ENCODE data around the gene TMEM184A.

Gene TMEM184A

GRCh38 chr7:1539882-1540775, 15.9 kb downstream of the TMEM184A start:
- Histone ChIP-seq H3K4me3 (ENCODE audit: insufficient read depth, low read depth, low read length, poor library complexity, severe bottlenecking) (no peak overlapping the region), H3K9me3 (ENCODE audit: control insufficient read depth, low read length) (no peaks in the 10 kb centered on the region), H3K36me3 (ENCODE audit: control insufficient read depth, insufficient read depth, low read length) (peaks cover 46% of the 10 kb centered on the region), H3K27me3 (replicated peaks; ENCODE audit: control insufficient read depth, insufficient read depth, low read length, poor library complexity, severe bottlenecking) (no peaks in the 10 kb centered on the region), H3K27ac (ENCODE audit: insufficient read depth, low read length, poor library complexity, severe bottlenecking) (no peak overlapping the region), H3K4me1 (ENCODE audit: control insufficient read depth, insufficient read depth, low read length, poor library complexity, severe bottlenecking) (no peaks in the 10 kb centered on the region)
- no peak for DNase-seq

- H3K36me3 ChIP-seq (ENCODE audit: control insufficient read depth, insufficient read depth, low read length), result peaks cover 46% of the 10 kb centered on the region
These were observed 16.7 kb downstream of the TMEM184A start for GRCh38 chr7:1539181-1539881.

GRCh38 chr7:1538544-1539180, 17.3 kb downstream of the TMEM184A start:
- H3K36me3 ChIP-seq (ENCODE audit: control insufficient read depth, insufficient read depth, low read length), result peaks cover 46% of the 10 kb centered on the region
- H3K27me3 ChIP-seq (replicated peaks; ENCODE audit: control insufficient read depth, insufficient read depth, low read length, poor library complexity, severe bottlenecking), result no peaks in the 10 kb centered on the region
- no peak for DNase-seq
- H3K9me3 ChIP-seq (ENCODE audit: control insufficient read depth, low read length), result no peaks in the 10 kb centered on the region
- H3K4me3 ChIP-seq (ENCODE audit: insufficient read depth, low read depth, low read length, poor library complexity, severe bottlenecking), result no peak overlapping the region
- H3K27ac ChIP-seq (ENCODE audit: insufficient read depth, low read length, poor library complexity, severe bottlenecking), result no peak overlapping the region
- peaks cover 5% of the 10 kb centered on the region for H3K4me1 ChIP-seq (ENCODE audit: control insufficient read depth, insufficient read depth, low read length, poor library complexity, severe bottlenecking)

More at GRCh38 chr7:1539181-1539881, 16.7 kb downstream of the TMEM184A start:
- no peaks in the 10 kb centered on the region for H3K27me3 ChIP-seq (replicated peaks; ENCODE audit: control insufficient read depth, insufficient read depth, low read length, poor library complexity, severe bottlenecking)
- H3K9me3 ChIP-seq (ENCODE audit: control insufficient read depth, low read length), result no peaks in the 10 kb centered on the region
- no peak overlapping the region for H3K4me3 ChIP-seq (ENCODE audit: insufficient read depth, low read depth, low read length, poor library complexity, severe bottlenecking)
- H3K27ac ChIP-seq (ENCODE audit: insufficient read depth, low read length, poor library complexity, severe bottlenecking), result no peak overlapping the region
- H3K4me1 ChIP-seq (ENCODE audit: control insufficient read depth, insufficient read depth, low read length, poor library complexity, severe bottlenecking), result no peaks in the 10 kb centered on the region
- no peak for DNase-seq

GRCh38 chr7:1537535-1538412, 18.2 kb downstream of the TMEM184A start:
- peaks cover 46% of the 10 kb centered on the region for H3K36me3 ChIP-seq (ENCODE audit: control insufficient read depth, insufficient read depth, low read length)
- H3K4me3 ChIP-seq (ENCODE audit: insufficient read depth, low read depth, low read length, poor library complexity, severe bottlenecking), result no peak overlapping the region
- no peak overlapping the region for H3K27ac ChIP-seq (ENCODE audit: insufficient read depth, low read length, poor library complexity, severe bottlenecking)
- no peak for DNase-seq
- H3K9me3 ChIP-seq (ENCODE audit: control insufficient read depth, low read length), result no peaks in the 10 kb centered on the region
- peaks cover 14% of the 10 kb centered on the region for H3K4me1 ChIP-seq (ENCODE audit: control insufficient read depth, insufficient read depth, low read length, poor library complexity, severe bottlenecking)
- no peaks in the 10 kb centered on the region for H3K27me3 ChIP-seq (replicated peaks; ENCODE audit: control insufficient read depth, insufficient read depth, low read length, poor library complexity, severe bottlenecking)

- no peak for DNase-seq
- no peak overlapping the region for H3K4me3 ChIP-seq (ENCODE audit: insufficient read depth, low read depth, low read length, poor library complexity, severe bottlenecking)
- H3K36me3 ChIP-seq (ENCODE audit: control insufficient read depth, insufficient read depth, low read length), result peaks cover 46% of the 10 kb centered on the region
- H3K4me1 ChIP-seq (ENCODE audit: control insufficient read depth, insufficient read depth, low read length, poor library complexity, severe bottlenecking), result peaks cover 20% of the 10 kb centered on the region
- no peaks in the 10 kb centered on the region for H3K27me3 ChIP-seq (replicated peaks; ENCODE audit: control insufficient read depth, insufficient read depth, low read length, poor library complexity, severe bottlenecking)
- H3K27ac ChIP-seq (ENCODE audit: insufficient read depth, low read length, poor library complexity, severe bottlenecking), result no peak overlapping the region
- H3K9me3 ChIP-seq (ENCODE audit: control insufficient read depth, low read length), result no peaks in the 10 kb centered on the region
These were observed 19.1 kb downstream of the TMEM184A start for GRCh38 chr7:1536743-1537534.

- Histone ChIP-seq H3K27ac (ENCODE audit: insufficient read depth, low read length, poor library complexity, severe bottlenecking) (no peak overlapping the region), H3K4me3 (ENCODE audit: insufficient read depth, low read depth, low read length, poor library complexity, severe bottlenecking) (no peak overlapping the region)
These were observed 19.6 kb downstream of the TMEM184A start for GRCh38 chr7:1536455-1536742.

GRCh38 chr7:1535701-1536454, 20.1 kb downstream of the TMEM184A start:
- no peak for DNase-seq
- Histone ChIP-seq H3K36me3 (ENCODE audit: control insufficient read depth, insufficient read depth, low read length) (peaks cover 37% of the 10 kb centered on the region), H3K27ac (ENCODE audit: insufficient read depth, low read length, poor library complexity, severe bottlenecking) (peak overlapping the region; percentile 25)

More at GRCh38 chr7:1536455-1536742, 19.6 kb downstream of the TMEM184A start:
- no peak for DNase-seq
- Histone ChIP-seq H3K36me3 (ENCODE audit: control insufficient read depth, insufficient read depth, low read length) (peaks cover 42% of the 10 kb centered on the region), H3K27me3 (replicated peaks; ENCODE audit: control insufficient read depth, insufficient read depth, low read length, poor library complexity, severe bottlenecking) (no peaks in the 10 kb centered on the region), H3K4me1 (ENCODE audit: control insufficient read depth, insufficient read depth, low read length, poor library complexity, severe bottlenecking) (peaks cover 26% of the 10 kb centered on the region), H3K9me3 (ENCODE audit: control insufficient read depth, low read length) (no peaks in the 10 kb centered on the region)

GRCh38 chr7:1535100-1535458, 20.9 kb downstream of the TMEM184A start:
- H3K36me3 ChIP-seq (ENCODE audit: control insufficient read depth, insufficient read depth, low read length), result peaks cover 32% of the 10 kb centered on the region
- H3K27me3 ChIP-seq (replicated peaks; ENCODE audit: control insufficient read depth, insufficient read depth, low read length, poor library complexity, severe bottlenecking), result no peaks in the 10 kb centered on the region
- H3K4me3 ChIP-seq (ENCODE audit: insufficient read depth, low read depth, low read length, poor library complexity, severe bottlenecking), result no peak overlapping the region
- no peaks in the 10 kb centered on the region for H3K9me3 ChIP-seq (ENCODE audit: control insufficient read depth, low read length)
- peaks cover 28% of the 10 kb centered on the region for H3K4me1 ChIP-seq (ENCODE audit: control insufficient read depth, insufficient read depth, low read length, poor library complexity, severe bottlenecking)
- no peak overlapping the region for H3K27ac ChIP-seq (ENCODE audit: insufficient read depth, low read length, poor library complexity, severe bottlenecking)
- DNase-seq, result no peak

More at GRCh38 chr7:1535701-1536454, 20.1 kb downstream of the TMEM184A start:
- Histone ChIP-seq H3K4me3 (ENCODE audit: insufficient read depth, low read depth, low read length, poor library complexity, severe bottlenecking) (no peak overlapping the region), H3K9me3 (ENCODE audit: control insufficient read depth, low read length) (no peaks in the 10 kb centered on the region), H3K4me1 (ENCODE audit: control insufficient read depth, insufficient read depth, low read length, poor library complexity, severe bottlenecking) (peaks cover 28% of the 10 kb centered on the region), H3K27me3 (replicated peaks; ENCODE audit: control insufficient read depth, insufficient read depth, low read length, poor library complexity, severe bottlenecking) (no peaks in the 10 kb centered on the region)
